Daoy (cell line): ENCODE data around the gene CCDC91. TPM values are rescaled to one million over a fixed set of nuclear protein-coding genes. Genes with fewer than 3 reads are reported as not detected.
"Not testable (repeated sequence)": the region's sequence is repeated elsewhere in the genome, so short reads cannot be mapped to it uniquely, and the experiment has no call there.

Experiments
- DNase-seq: peaks from one replicate; pipeline ENCODE4 v3.0.0-alpha.2; 2015; ENCODE audit warnings: low read depth
- total RNA-seq: library from RNA; depleted of rRNA; stranded (reverse); fragments of >200 nt; shearing (Covaris generic); gene quantifications from 2 replicates; pipeline ENCODE4 v1.2.3, GENCODE V29; 2014

Gene CCDC91
- total RNA-seq, 1 experiment from 2014 or later = 40.1 TPM

GRCh38 chr12:28232211-28232928 is 42.1 kb downstream of the CCDC91 start:
- no peak for DNase-seq

GRCh38 chr12:28234444-28234843 is 44.2 kb downstream of the CCDC91 start:
- DNase-seq = no peak

GRCh38 chr12:28235015-28235414 is 44.8 kb downstream of the CCDC91 start:
- DNase-seq = no peak

- no peak for DNase-seq
Observed at GRCh38 chr12:28235985-28236384, 45.7 kb downstream of the CCDC91 start.

GRCh38 chr12:28237423-28237822 is 47.2 kb downstream of the CCDC91 start:
- DNase-seq = no peak

GRCh38 chr12:28239918-28240317 is 49.7 kb downstream of the CCDC91 start:
- DNase-seq = no peak

GRCh38 chr12:28240853-28241252 is 50.6 kb downstream of the CCDC91 start:
- DNase-seq = no peak

- DNase-seq = no peak
Observed at GRCh38 chr12:28242129-28242495, 51.9 kb downstream of the CCDC91 start.

- peak; percentile 72 for DNase-seq
Observed at GRCh38 chr12:28242496-28243309, 52.4 kb downstream of the CCDC91 start.

- DNase-seq = no peak
Observed at GRCh38 chr12:28243310-28243633, 53.0 kb downstream of the CCDC91 start.

- DNase-seq = no peak
Observed at GRCh38 chr12:28247806-28248205, 57.5 kb downstream of the CCDC91 start.

GRCh38 chr12:28248555-28249145 is 58.4 kb downstream of the CCDC91 start:
- no peak for DNase-seq

- DNase-seq = peak; percentile 39
Observed at GRCh38 chr12:28253161-28253641, 62.9 kb downstream of the CCDC91 start.

GRCh38 chr12:28257411-28257810 is 67.2 kb downstream of the CCDC91 start:
- no peak for DNase-seq

- peak; percentile 2 for DNase-seq
Observed at GRCh38 chr12:28258998-28259397, 68.7 kb downstream of the CCDC91 start.

- no peak for DNase-seq
Observed at GRCh38 chr12:28265435-28266042, 75.3 kb downstream of the CCDC91 start.

GRCh38 chr12:28267920-28268607 is 77.8 kb downstream of the CCDC91 start:
- DNase-seq = not testable (repeated sequence)

- DNase-seq = no peak
Observed at GRCh38 chr12:28268608-28269229, 78.5 kb downstream of the CCDC91 start.

- DNase-seq = no peak
Observed at GRCh38 chr12:28269851-28270250, 79.6 kb downstream of the CCDC91 start.

GRCh38 chr12:28278499-28278898 is 88.2 kb downstream of the CCDC91 start:
- no peak for DNase-seq

- DNase-seq = no peak
Observed at GRCh38 chr12:28278960-28279359, 88.7 kb downstream of the CCDC91 start.
